Astrocyte of the spinal cord (primary cell): ENCODE measurements around the gene CHST3.
A peak's percentile ranks its signal among the peaks of the same experiment; 100 is the strongest.

Experiments
- DNase-seq: peaks from one replicate; pipeline ENCODE4 v3.0.0; 2011; ENCODE audit warnings: low read depth, low spot score
- H3K4me3 ChIP-seq: 2 replicates; pipeline ENCODE4 v1.5.1; 2011; ENCODE audit warnings: low read depth, mild to moderate bottlenecking, low read length, moderate library complexity
- CTCF ChIP-seq: IDR thresholded peaks from 2 replicates; pipeline ENCODE4 v1.5.1; 2012; ENCODE audit warnings: low read depth, mild to moderate bottlenecking, low read length, inconsistent platforms
- in situ Hi-C: cut with HindIII; loops from 2 replicates; pipeline ENCODE4 v1.10.0; 2017; ENCODE audit warnings: low sequenced_read_pairs

CHST3 gene

GRCh38 chr10:71978476-71978875, 14.3 kb downstream of the CHST3 start:
- DNase-seq: no peak
- peak; percentile 22 for TF ChIP-seq CTCF
- in situ Hi-C loops: no loop called here
- no peak overlapping the region for H3K4me3 ChIP-seq

- no peak for TF ChIP-seq CTCF
- H3K4me3 ChIP-seq: no peak overlapping the region
- no peak for DNase-seq
- in situ Hi-C loops: no loop called here
Measured at GRCh38 chr10:71978988-71979691, 14.9 kb downstream of the CHST3 start.

GRCh38 chr10:71979692-71980062, 15.5 kb downstream of the CHST3 start:
- no peak for DNase-seq
- TF ChIP-seq CTCF: no peak
- in situ Hi-C loops: no loop called here
- H3K4me3 ChIP-seq: no peak overlapping the region

GRCh38 chr10:71980181-71981014, 16.2 kb downstream of the CHST3 start:
- TF ChIP-seq CTCF: no peak
- in situ Hi-C loops: no loop called here
- no peak for DNase-seq
- no peak overlapping the region for H3K4me3 ChIP-seq

- in situ Hi-C loops: no loop called here
- TF ChIP-seq CTCF: no peak
- peak; percentile 71 for DNase-seq
- H3K4me3 ChIP-seq: no peak overlapping the region
Measured at GRCh38 chr10:71981015-71981875, 17.1 kb downstream of the CHST3 start.

- in situ Hi-C loops: no loop called here
- no peak overlapping the region for H3K4me3 ChIP-seq
- TF ChIP-seq CTCF: no peak
- DNase-seq: no peak
Measured at GRCh38 chr10:71981876-71982230, 17.7 kb downstream of the CHST3 start.
